ENCODE data around the gene HSF4.

Gene HSF4

GRCh38 chr16:67162506-67163163, 1.9 kb upstream of the HSF4 start:
- no peak overlapping the region for H3K27ac ChIP-seq (ENCODE audit: low read depth, low read length)
- H3K4me3 ChIP-seq (ENCODE audit: low read depth, low read length): peak overlapping the region; percentile 55
- no peaks in the 10 kb centered on the region for H3K9me3 ChIP-seq (ENCODE audit: control insufficient read depth, insufficient read depth, low read depth, low read length)
- peaks cover 100% of the 10 kb centered on the region for H3K27me3 ChIP-seq (ENCODE audit: control insufficient read depth, insufficient read depth, low read length)
- no peaks in the 10 kb centered on the region for H3K36me3 ChIP-seq (ENCODE audit: control insufficient read depth, insufficient read depth, low read length)
- peaks cover 18% of the 10 kb centered on the region for H3K4me1 ChIP-seq (ENCODE audit: control insufficient read depth, insufficient read depth, low read length)
- H3K9ac ChIP-seq (ENCODE audit: low read length): no peak overlapping the region

- Histone ChIP-seq H3K4me3 (ENCODE audit: low read depth, low read length) (peak overlapping the region; percentile 55), H3K4me1 (ENCODE audit: control insufficient read depth, insufficient read depth, low read length) (peaks cover 18% of the 10 kb centered on the region), H3K9me3 (ENCODE audit: control insufficient read depth, insufficient read depth, low read depth, low read length) (no peaks in the 10 kb centered on the region), H3K36me3 (ENCODE audit: control insufficient read depth, insufficient read depth, low read length) (no peaks in the 10 kb centered on the region), H3K9ac (ENCODE audit: low read length) (no peak overlapping the region), H3K27me3 (ENCODE audit: control insufficient read depth, insufficient read depth, low read length) (peaks cover 100% of the 10 kb centered on the region), H3K27ac (ENCODE audit: low read depth, low read length) (no peak overlapping the region)
Observed at GRCh38 chr16:67163164-67163998, 1.2 kb upstream of the HSF4 start.

GRCh38 chr16:67163999-67164558, 466 bp upstream of the HSF4 start:
- peaks cover 17% of the 10 kb centered on the region for H3K4me1 ChIP-seq (ENCODE audit: control insufficient read depth, insufficient read depth, low read length)
- H3K4me3 ChIP-seq (ENCODE audit: low read depth, low read length): peak overlapping the region; percentile 55
- no peak overlapping the region for H3K27ac ChIP-seq (ENCODE audit: low read depth, low read length)
- no peak overlapping the region for H3K9ac ChIP-seq (ENCODE audit: low read length)
- peaks cover 100% of the 10 kb centered on the region for H3K27me3 ChIP-seq (ENCODE audit: control insufficient read depth, insufficient read depth, low read length)
- no peaks in the 10 kb centered on the region for H3K36me3 ChIP-seq (ENCODE audit: control insufficient read depth, insufficient read depth, low read length)
- no peaks in the 10 kb centered on the region for H3K9me3 ChIP-seq (ENCODE audit: control insufficient read depth, insufficient read depth, low read depth, low read length)

GRCh38 chr16:67165121-67166078, 855 bp downstream of the HSF4 start:
- Histone ChIP-seq H3K27ac (ENCODE audit: low read depth, low read length) (no peak overlapping the region), H3K4me3 (ENCODE audit: low read depth, low read length) (peak overlapping the region; percentile 55), H3K4me1 (ENCODE audit: control insufficient read depth, insufficient read depth, low read length) (peaks cover 14% of the 10 kb centered on the region), H3K9ac (ENCODE audit: low read length) (no peak overlapping the region), H3K9me3 (ENCODE audit: control insufficient read depth, insufficient read depth, low read depth, low read length) (no peaks in the 10 kb centered on the region), H3K27me3 (ENCODE audit: control insufficient read depth, insufficient read depth, low read length) (peaks cover 92% of the 10 kb centered on the region), H3K36me3 (ENCODE audit: control insufficient read depth, insufficient read depth, low read length) (no peaks in the 10 kb centered on the region)

- H3K27me3 ChIP-seq (ENCODE audit: control insufficient read depth, insufficient read depth, low read length): peaks cover 90% of the 10 kb centered on the region
- H3K9ac ChIP-seq (ENCODE audit: low read length): no peak overlapping the region
Observed at GRCh38 chr16:67166110-67166547, 1.6 kb downstream of the HSF4 start.

GRCh38 chr16:67166598-67167168, 2.1 kb downstream of the HSF4 start:
- H3K27me3 ChIP-seq (ENCODE audit: control insufficient read depth, insufficient read depth, low read length): peaks cover 90% of the 10 kb centered on the region
- H3K4me1 ChIP-seq (ENCODE audit: control insufficient read depth, insufficient read depth, low read length): peaks cover 19% of the 10 kb centered on the region

More at GRCh38 chr16:67166110-67166547, 1.6 kb downstream of the HSF4 start:
- Histone ChIP-seq H3K36me3 (ENCODE audit: control insufficient read depth, insufficient read depth, low read length) (no peaks in the 10 kb centered on the region), H3K4me3 (ENCODE audit: low read depth, low read length) (no peak overlapping the region), H3K9me3 (ENCODE audit: control insufficient read depth, insufficient read depth, low read depth, low read length) (no peaks in the 10 kb centered on the region), H3K4me1 (ENCODE audit: control insufficient read depth, insufficient read depth, low read length) (peaks cover 17% of the 10 kb centered on the region), H3K27ac (ENCODE audit: low read depth, low read length) (no peak overlapping the region)

GRCh38 chr16:67167588-67167987, 3.0 kb downstream of the HSF4 start:
- H3K27me3 ChIP-seq (ENCODE audit: control insufficient read depth, insufficient read depth, low read length): peaks cover 90% of the 10 kb centered on the region
- H3K4me1 ChIP-seq (ENCODE audit: control insufficient read depth, insufficient read depth, low read length): peaks cover 19% of the 10 kb centered on the region
- H3K9me3 ChIP-seq (ENCODE audit: control insufficient read depth, insufficient read depth, low read depth, low read length): no peaks in the 10 kb centered on the region
- no peaks in the 10 kb centered on the region for H3K36me3 ChIP-seq (ENCODE audit: control insufficient read depth, insufficient read depth, low read length)
- H3K4me3 ChIP-seq (ENCODE audit: low read depth, low read length): no peak overlapping the region
- no peak overlapping the region for H3K9ac ChIP-seq (ENCODE audit: low read length)
- no peak overlapping the region for H3K27ac ChIP-seq (ENCODE audit: low read depth, low read length)

More at GRCh38 chr16:67166598-67167168, 2.1 kb downstream of the HSF4 start:
- no peak overlapping the region for H3K9ac ChIP-seq (ENCODE audit: low read length)
- H3K36me3 ChIP-seq (ENCODE audit: control insufficient read depth, insufficient read depth, low read length): no peaks in the 10 kb centered on the region
- H3K9me3 ChIP-seq (ENCODE audit: control insufficient read depth, insufficient read depth, low read depth, low read length): no peaks in the 10 kb centered on the region
- H3K27ac ChIP-seq (ENCODE audit: low read depth, low read length): no peak overlapping the region
- H3K4me3 ChIP-seq (ENCODE audit: low read depth, low read length): no peak overlapping the region

- Histone ChIP-seq H3K9me3 (ENCODE audit: control insufficient read depth, insufficient read depth, low read depth, low read length) (no peaks in the 10 kb centered on the region), H3K9ac (ENCODE audit: low read length) (no peak overlapping the region), H3K4me3 (ENCODE audit: low read depth, low read length) (peak overlapping the region; percentile 79), H3K36me3 (ENCODE audit: control insufficient read depth, insufficient read depth, low read length) (no peaks in the 10 kb centered on the region), H3K27me3 (ENCODE audit: control insufficient read depth, insufficient read depth, low read length) (peaks cover 87% of the 10 kb centered on the region), H3K4me1 (ENCODE audit: control insufficient read depth, insufficient read depth, low read length) (peaks cover 21% of the 10 kb centered on the region), H3K27ac (ENCODE audit: low read depth, low read length) (no peak overlapping the region)
Observed at GRCh38 chr16:67169011-67169451, 4.5 kb downstream of the HSF4 start.

- Histone ChIP-seq H3K36me3 (ENCODE audit: control insufficient read depth, insufficient read depth, low read length) (no peaks in the 10 kb centered on the region), H3K27ac (ENCODE audit: low read depth, low read length) (no peak overlapping the region), H3K9ac (ENCODE audit: low read length) (peak overlapping the region; percentile 41), H3K4me3 (ENCODE audit: low read depth, low read length) (peak overlapping the region; percentile 79), H3K27me3 (ENCODE audit: control insufficient read depth, insufficient read depth, low read length) (peaks cover 87% of the 10 kb centered on the region), H3K9me3 (ENCODE audit: control insufficient read depth, insufficient read depth, low read depth, low read length) (no peaks in the 10 kb centered on the region), H3K4me1 (ENCODE audit: control insufficient read depth, insufficient read depth, low read length) (peaks cover 19% of the 10 kb centered on the region)
Observed at GRCh38 chr16:67169642-67170167, 5.2 kb downstream of the HSF4 start.

Data from HUES6 (cell line).